GM21423 (cell line): ENCODE results near the gene FAM161A.
"Not testable (repeated sequence)": the region's sequence is repeated elsewhere in the genome, so short reads cannot be mapped to it uniquely, and the experiment has no call there.

ENCODE experiments used
- ATAC-seq: cut with Tn5 transposase; IDR thresholded peaks from one replicate; pipeline ENCODE4 v1.9.1; 2021; ENCODE audit warnings: mild to moderate bottlenecking, moderate library complexity; ENCODE audit not compliant: unreplicated experiment

The FAM161A gene

GRCh38 chr2:61853847-61854563, at the start of gene FAM161A:
FAM161A (minus strand) TSS chr2:61854060; CDS start chr2:61854041, 19 bp downstream.
- peak; percentile 74 for ATAC-seq

GRCh38 chr2:61900281-61900680, 46.4 kb upstream of the FAM161A start:
- ATAC-seq = no peak

GRCh38 chr2:61898810-61899209, 45.0 kb upstream of the FAM161A start:
- no peak for ATAC-seq

GRCh38 chr2:61888267-61889055, 34.6 kb upstream of the FAM161A start, which contains the start of gene CCT4:
CCT4 (minus strand) TSS chr2:61888656; CDS start chr2:61888507, 149 bp downstream.
- peak; percentile 89 for ATAC-seq

- ATAC-seq = peak; percentile 4
These were observed 33.9 kb upstream of the FAM161A start for GRCh38 chr2:61887717-61888266.

- ATAC-seq = no peak
These were observed 32.2 kb upstream of the FAM161A start for GRCh38 chr2:61885896-61886603.

GRCh38 chr2:61882850-61883249, 29.0 kb upstream of the FAM161A start:
- no peak for ATAC-seq

GRCh38 chr2:61879351-61879750, 25.5 kb upstream of the FAM161A start:
- not testable (repeated sequence) for ATAC-seq

- ATAC-seq = no peak
These were observed 24.9 kb upstream of the FAM161A start for GRCh38 chr2:61878761-61879160.

- ATAC-seq = no peak
These were observed 23.8 kb upstream of the FAM161A start for GRCh38 chr2:61877571-61878245.

- no peak for ATAC-seq
These were observed 22.5 kb upstream of the FAM161A start for GRCh38 chr2:61876400-61876799.

- not testable (repeated sequence) for ATAC-seq
These were observed 12.7 kb upstream of the FAM161A start for GRCh38 chr2:61866482-61867089.

GRCh38 chr2:61862085-61862484, 8.2 kb upstream of the FAM161A start:
- ATAC-seq = no peak

GRCh38 chr2:61857224-61857623, 3.4 kb upstream of the FAM161A start:
- ATAC-seq = no peak

GRCh38 chr2:61855318-61855613, 1.4 kb upstream of the FAM161A start:
- no peak for ATAC-seq

GRCh38 chr2:61854564-61855317, 881 bp upstream of the FAM161A start:
- peak; percentile 87 for ATAC-seq

GRCh38 chr2:61853086-61853846, 594 bp downstream of the FAM161A start:
- ATAC-seq = peak; percentile 53

- ATAC-seq = not testable (repeated sequence)
These were observed 2.6 kb downstream of the FAM161A start for GRCh38 chr2:61851270-61851669.

GRCh38 chr2:61845320-61845719, 8.5 kb downstream of the FAM161A start:
- no peak for ATAC-seq
